ENCODE results near the gene SLC25A44. TPM values are rescaled to one million over a fixed set of nuclear protein-coding genes. Genes with fewer than 3 reads are reported as not detected.

SLC25A44 gene
- polyA plus RNA-seq, 1 donor from 2014 or later, result 13.7 TPM

DNA sequence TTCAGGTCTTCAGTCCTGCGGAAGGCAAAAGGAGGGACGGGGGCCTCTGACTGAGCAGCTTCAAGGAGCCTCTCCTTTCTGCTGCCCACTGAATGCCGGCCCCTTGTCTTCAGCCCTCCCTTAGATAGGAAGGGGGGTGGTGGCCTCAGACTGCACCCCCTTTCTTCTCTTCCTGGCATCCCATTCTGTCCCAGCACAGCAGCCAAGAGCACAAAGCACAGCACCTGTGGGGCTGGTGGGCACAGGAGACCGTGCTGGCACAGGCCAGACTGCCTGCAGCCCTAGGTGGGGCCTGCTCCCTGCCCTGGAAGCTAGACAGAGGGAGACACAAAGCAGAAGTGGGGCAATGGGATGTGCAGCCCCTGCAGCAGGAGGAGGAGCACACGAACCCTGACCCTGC, 55.7 kb downstream of the SLC25A44 start:
- Histone ChIP-seq H3K36me3 (ENCODE audit: insufficient read depth, low read length) (no peaks in the 10 kb centered on the region), H2AFZ (ENCODE audit: low read depth, low read length) (no peak overlapping the region), H4K20me1 (ENCODE audit: insufficient read depth) (no peaks in the 10 kb centered on the region), H3K9me3 (ENCODE audit: low read length) (no peaks in the 10 kb centered on the region), H3F3A (ENCODE audit: insufficient read depth, low read length, poor library complexity, severe bottlenecking) (no peaks in the 10 kb centered on the region), H3K79me2 (replicated peaks; ENCODE audit: insufficient read depth, low read length) (no peaks in the 10 kb centered on the region), H3K9ac (ENCODE audit: low read length) (no peak overlapping the region), H3K4me3 (ENCODE audit: low read length) (no peak overlapping the region), H3K27me3 (ENCODE audit: insufficient read depth, low read depth, low read length) (no peaks in the 10 kb centered on the region), H3K4me2 (ENCODE audit: low read length) (no peak overlapping the region), H3K27ac (ENCODE audit: low read length) (no peak overlapping the region), H3K9me2 (ENCODE audit: insufficient read depth, low read length) (no peaks in the 10 kb centered on the region)
- no peak for TF ChIP-seq RAD21 (conservative IDR thresholded peaks at IDR 0.05)
- TF ChIP-seq, protein P1, sequence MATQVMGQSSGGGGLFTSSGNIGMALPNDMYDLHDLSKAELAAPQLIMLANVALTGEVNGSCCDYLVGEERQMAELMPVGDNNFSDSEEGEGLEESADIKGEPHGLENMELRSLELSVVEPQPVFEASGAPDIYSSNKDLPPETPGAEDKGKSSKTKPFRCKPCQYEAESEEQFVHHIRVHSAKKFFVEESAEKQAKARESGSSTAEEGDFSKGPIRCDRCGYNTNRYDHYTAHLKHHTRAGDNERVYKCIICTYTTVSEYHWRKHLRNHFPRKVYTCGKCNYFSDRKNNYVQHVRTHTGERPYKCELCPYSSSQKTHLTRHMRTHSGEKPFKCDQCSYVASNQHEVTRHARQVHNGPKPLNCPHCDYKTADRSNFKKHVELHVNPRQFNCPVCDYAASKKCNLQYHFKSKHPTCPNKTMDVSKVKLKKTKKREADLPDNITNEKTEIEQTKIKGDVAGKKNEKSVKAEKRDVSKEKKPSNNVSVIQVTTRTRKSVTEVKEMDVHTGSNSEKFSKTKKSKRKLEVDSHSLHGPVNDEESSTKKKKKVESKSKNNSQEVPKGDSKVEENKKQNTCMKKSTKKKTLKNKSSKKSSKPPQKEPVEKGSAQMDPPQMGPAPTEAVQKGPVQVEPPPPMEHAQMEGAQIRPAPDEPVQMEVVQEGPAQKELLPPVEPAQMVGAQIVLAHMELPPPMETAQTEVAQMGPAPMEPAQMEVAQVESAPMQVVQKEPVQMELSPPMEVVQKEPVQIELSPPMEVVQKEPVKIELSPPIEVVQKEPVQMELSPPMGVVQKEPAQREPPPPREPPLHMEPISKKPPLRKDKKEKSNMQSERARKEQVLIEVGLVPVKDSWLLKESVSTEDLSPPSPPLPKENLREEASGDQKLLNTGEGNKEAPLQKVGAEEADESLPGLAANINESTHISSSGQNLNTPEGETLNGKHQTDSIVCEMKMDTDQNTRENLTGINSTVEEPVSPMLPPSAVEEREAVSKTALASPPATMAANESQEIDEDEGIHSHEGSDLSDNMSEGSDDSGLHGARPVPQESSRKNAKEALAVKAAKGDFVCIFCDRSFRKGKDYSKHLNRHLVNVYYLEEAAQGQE (IDR thresholded peaks at IDR 0.05; ENCODE audit: borderline replicate concordance), result no peak
- TF ChIP-seq MXI1 (conservative IDR thresholded peaks at IDR 0.05; ENCODE audit: poor library complexity, severe bottlenecking), result no peak
- TF ChIP-seq SMC3 (conservative IDR thresholded peaks at IDR 0.05; ENCODE audit: poor library complexity), result no peak

DNA sequence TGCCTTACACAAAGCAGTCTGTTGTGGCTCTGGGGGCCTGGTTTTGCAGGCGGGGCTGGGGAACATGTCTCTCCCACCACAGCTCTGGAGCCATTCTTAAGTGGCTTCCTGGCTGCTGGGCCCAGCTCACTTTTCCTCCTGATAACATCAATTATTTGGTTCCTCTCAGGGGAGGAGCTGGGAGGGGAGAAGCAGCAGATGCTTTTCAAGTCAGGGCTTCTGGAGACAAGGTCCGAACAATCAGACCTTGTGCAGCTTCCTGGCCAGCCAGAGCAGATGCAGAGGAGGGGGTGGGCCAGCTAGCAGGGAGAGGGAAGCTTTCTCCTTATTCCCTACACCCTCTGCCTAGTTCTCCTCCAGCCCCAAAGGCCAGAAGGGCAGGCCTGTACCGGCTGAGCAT, 57.6 kb downstream of the SLC25A44 start:
- H3K36me3 ChIP-seq (ENCODE audit: insufficient read depth, low read length), result no peaks in the 10 kb centered on the region
- H3F3A ChIP-seq (ENCODE audit: insufficient read depth, low read length, poor library complexity, severe bottlenecking), result no peaks in the 10 kb centered on the region
- no peak overlapping the region for H3K4me3 ChIP-seq (ENCODE audit: low read length)
- H3K9ac ChIP-seq (ENCODE audit: low read length), result no peak overlapping the region
- no peak overlapping the region for H3K4me2 ChIP-seq (ENCODE audit: low read length)
- H2AFZ ChIP-seq (ENCODE audit: low read depth, low read length), result no peak overlapping the region
- no peaks in the 10 kb centered on the region for H3K27me3 ChIP-seq (ENCODE audit: insufficient read depth, low read depth, low read length)
- H3K9me3 ChIP-seq (ENCODE audit: low read length), result no peaks in the 10 kb centered on the region
- H3K27ac ChIP-seq (ENCODE audit: low read length), result no peak overlapping the region
- no peaks in the 10 kb centered on the region for H4K20me1 ChIP-seq (ENCODE audit: insufficient read depth)
- no peaks in the 10 kb centered on the region for H3K9me2 ChIP-seq (ENCODE audit: insufficient read depth, low read length)
- no peaks in the 10 kb centered on the region for H3K79me2 ChIP-seq (replicated peaks; ENCODE audit: insufficient read depth, low read length)
- TF ChIP-seq, protein P2, sequence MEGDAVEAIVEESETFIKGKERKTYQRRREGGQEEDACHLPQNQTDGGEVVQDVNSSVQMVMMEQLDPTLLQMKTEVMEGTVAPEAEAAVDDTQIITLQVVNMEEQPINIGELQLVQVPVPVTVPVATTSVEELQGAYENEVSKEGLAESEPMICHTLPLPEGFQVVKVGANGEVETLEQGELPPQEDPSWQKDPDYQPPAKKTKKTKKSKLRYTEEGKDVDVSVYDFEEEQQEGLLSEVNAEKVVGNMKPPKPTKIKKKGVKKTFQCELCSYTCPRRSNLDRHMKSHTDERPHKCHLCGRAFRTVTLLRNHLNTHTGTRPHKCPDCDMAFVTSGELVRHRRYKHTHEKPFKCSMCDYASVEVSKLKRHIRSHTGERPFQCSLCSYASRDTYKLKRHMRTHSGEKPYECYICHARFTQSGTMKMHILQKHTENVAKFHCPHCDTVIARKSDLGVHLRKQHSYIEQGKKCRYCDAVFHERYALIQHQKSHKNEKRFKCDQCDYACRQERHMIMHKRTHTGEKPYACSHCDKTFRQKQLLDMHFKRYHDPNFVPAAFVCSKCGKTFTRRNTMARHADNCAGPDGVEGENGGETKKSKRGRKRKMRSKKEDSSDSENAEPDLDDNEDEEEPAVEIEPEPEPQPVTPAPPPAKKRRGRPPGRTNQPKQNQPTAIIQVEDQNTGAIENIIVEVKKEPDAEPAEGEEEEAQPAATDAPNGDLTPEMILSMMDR (IDR thresholded peaks at IDR 0.05; ENCODE audit: poor library complexity, severe bottlenecking), result no peak
- TF ChIP-seq RAD21 (conservative IDR thresholded peaks at IDR 0.05) (no peak), EZH2 (IDR thresholded peaks at IDR 0.05; ENCODE audit: borderline replicate concordance, insufficient read depth, low read length, poor library complexity, severe bottlenecking) (no peak), POLR2AphosphoS5 (IDR thresholded peaks at IDR 0.05) (no peak), EP300 (conservative IDR thresholded peaks at IDR 0.05; ENCODE audit: poor library complexity, severe bottlenecking) (no peak), SMC3 (conservative IDR thresholded peaks at IDR 0.05; ENCODE audit: poor library complexity) (no peak), MXI1 (conservative IDR thresholded peaks at IDR 0.05; ENCODE audit: poor library complexity, severe bottlenecking) (no peak), TAF1 (IDR thresholded peaks at IDR 0.05; ENCODE audit: low read depth) (no peak)
- TF ChIP-seq, protein P1 (IDR thresholded peaks at IDR 0.05; ENCODE audit: borderline replicate concordance), result no peak
